CD4-positive, alpha-beta T cell treated with Interleukin-15 for 1 hour (primary cell): ENCODE measurements around the gene SDK1.

Experiments
- DNase-seq: peaks from one replicate; pipeline ENCODE4 v3.0.0-alpha.2; 2020

Gene SDK1

DNA sequence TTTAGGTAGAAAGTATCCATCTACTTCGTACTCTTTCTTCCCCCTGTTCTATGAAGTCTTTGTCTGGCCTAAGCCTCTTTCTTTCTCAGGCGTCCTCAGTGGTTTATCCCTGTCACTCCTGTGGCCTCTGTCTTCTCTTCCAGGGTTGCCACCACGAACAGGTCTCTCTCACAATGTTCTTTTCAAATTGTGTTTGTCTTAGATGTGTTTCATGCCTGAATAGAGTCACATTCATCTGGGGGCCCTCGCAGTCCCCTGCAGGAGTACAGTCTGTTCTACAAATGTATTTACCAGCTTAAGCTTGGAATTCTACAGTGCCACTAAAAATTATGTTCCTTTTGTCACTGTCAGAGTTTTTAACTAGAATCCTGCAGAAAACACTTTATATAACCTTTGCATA, 700.7 kb downstream of the SDK1 start:
- DNase-seq: no peak

- no peak for DNase-seq
Observed at GRCh38 chr7:4003503-4003902, 702.5 kb downstream of the SDK1 start.

- DNase-seq: no peak
Observed at GRCh38 chr7:4006687-4007086, 705.6 kb downstream of the SDK1 start.

- DNase-seq: no peak
Observed at GRCh38 chr7:4009211-4010060, 708.4 kb downstream of the SDK1 start.

DNA sequence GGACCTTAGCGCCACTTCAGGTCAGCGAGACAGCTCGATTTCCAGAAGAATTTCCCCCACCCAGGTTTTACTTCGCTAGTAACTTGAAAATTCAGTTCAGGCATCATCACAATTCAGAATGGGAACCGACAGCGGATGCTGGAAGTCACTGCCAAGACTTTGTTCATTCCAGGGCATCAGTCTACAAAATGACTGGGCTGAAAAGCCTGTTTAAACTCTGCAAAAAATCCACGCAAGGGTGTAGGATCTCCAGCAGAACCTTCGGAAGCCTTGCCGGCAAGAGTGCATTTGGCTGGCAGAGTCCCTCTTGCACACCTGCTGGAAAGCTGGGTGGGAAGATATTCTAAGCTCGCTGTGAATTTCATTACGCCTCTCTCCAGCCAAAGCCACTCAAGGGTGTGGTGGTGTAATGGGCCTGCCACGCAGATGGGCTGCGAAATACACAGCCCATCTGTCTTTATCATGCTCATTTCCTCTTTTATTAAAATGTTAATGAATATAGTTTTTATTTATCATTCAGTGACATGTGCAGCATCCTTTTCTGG, 709.1 kb downstream of the SDK1 start:
- DNase-seq: no peak

GRCh38 chr7:4010923-4011656, 710.0 kb downstream of the SDK1 start:
- no peak for DNase-seq

DNA sequence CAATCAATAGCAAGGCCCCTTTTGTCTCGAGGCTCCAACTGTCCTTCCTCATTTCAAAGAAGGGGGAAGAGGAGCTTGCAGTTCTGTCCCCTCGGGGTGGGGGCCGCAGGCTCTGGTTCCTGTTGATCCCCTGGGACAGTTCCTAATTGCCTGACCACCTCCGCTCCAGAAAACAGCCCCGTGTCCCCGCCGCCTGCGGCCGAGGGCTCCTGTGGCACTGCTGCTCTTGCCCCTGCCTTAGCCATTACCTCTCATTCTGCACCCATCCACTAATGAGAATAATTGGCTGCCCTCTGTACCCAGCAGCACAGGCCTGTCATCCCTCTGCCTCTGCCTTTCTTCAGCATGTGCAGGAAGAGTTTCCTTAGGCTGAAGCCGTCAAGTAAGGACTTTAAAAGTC, 712.7 kb downstream of the SDK1 start:
- DNase-seq: no peak

DNA sequence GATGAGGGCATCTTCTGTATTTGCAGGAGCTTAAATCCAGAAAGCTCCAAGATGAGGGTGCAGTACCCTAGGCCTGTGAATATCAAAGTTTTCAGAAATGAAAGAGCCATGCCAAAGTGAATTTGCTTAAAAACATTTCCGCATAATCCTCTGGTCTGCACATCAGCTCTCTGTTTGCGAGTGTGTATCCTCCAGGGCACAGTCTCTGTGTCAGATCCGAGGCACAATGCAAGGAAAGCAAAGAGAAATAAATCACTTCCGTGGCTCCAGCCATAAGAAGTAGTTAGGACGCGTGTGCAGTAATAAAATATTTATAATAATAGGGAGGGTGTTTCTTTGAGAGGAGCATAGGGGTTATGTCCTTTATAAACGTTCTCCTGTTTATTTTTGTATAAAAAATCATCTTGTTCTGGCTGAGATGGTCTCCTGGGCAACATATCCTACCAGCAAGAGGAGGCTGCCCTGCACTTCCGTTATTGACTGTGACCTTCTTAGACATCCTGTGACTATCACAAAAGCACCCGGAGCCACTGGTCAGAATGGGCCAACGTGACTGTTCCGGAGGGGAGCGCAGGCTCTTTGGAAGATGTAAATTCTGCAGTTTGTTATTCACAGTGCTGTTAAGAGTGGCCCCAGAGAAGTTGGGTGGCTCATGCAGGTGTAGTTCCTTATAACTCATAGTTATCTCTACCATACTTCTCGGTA, 713.4 kb downstream of the SDK1 start:
- DNase-seq: no peak

- DNase-seq: no peak
Observed at GRCh38 chr7:4015371-4015770, 714.3 kb downstream of the SDK1 start.

GRCh38 chr7:4015996-4016395, 714.9 kb downstream of the SDK1 start:
- DNase-seq: no peak

DNA sequence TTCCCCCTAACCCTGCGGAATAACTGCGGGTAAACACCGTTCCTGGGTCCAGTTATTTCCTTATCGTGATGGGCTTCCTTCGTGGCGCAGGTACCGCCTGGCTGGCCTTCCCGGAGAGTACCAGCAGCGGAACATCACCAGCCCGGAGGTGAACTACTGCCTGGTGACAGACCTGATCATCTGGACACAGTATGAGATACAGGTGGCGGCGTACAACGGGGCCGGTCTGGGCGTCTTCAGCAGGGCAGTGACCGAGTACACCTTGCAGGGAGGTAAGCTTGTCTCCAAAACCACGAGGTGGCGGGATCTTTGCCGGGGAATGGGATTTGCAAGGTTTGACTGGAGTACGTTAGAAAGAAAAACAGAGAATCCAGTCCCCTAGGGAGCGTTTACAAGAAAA, 716.0 kb downstream of the SDK1 start:
- DNase-seq: no peak

DNA sequence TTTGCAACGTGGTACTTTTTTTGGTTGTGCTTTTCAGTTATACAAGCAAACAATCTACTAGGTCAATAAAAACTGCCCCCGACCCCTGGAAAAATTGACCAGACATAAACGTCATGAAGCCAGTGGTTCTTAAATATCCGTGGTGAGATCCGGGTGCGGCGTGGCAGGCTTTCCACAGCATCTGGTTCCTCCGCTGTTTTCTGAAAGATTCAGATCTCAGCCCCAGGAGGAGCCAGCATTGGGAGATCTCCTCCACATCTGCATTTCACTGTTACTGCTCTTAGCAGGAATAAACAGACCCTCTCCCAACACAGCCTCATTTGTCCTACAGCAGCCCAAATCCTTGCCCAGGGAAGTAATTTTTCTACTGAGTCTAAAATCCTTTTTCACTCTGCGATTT, 716.7 kb downstream of the SDK1 start:
- no peak for DNase-seq

DNA sequence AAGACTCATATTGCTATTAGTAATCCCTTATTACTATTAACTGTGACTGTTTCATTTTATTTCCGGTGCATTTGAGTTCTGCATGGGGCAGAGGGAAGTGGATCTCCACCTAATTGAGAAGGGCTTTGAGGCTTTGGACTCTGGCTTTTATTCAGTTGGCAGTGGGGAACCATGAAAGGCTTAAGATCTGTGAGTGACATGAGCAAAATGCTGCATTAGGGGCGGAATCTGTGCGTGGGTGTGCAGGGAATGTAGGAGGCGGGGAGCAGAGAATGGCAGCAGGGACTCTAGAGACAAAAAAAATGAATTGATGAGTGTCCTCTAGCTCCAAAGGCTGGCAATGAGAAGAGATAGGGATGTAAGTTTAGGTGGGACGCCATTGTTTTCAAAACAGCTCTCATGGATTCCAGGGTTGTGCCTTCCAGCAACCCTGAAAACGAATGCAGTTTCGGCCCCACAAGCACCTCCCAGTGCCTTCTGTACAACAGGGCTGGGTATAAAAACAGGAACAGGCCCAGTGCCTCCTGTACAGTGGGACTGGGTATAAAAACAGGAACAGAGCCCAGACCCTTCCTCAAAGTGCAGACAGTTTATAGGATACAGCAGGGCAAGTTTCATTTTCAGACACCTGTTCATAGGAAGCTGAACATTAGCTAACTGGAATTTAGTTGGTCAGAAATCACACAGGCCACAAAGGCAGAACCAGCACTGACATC, 717.7 kb downstream of the SDK1 start:
- DNase-seq: no peak

DNA sequence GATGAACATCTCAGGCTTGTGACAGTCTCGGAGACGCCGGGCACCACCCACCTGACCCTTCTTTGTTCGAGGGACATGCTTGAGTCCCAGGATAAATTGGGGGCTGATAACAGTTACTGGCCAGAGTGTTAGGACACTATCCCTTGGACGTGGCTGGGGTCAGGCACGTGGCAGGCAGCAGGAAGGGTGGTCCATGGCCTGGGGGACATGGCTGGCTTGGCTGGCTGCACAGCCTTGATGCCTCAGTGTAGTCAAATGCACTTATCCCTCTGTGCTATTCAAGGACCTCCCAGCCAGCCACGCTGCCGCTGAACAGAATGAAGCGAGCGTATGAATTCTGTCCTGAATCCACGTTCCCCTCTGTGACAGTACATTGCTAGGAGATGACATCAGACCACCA, 719.0 kb downstream of the SDK1 start:
- DNase-seq: no peak

DNA sequence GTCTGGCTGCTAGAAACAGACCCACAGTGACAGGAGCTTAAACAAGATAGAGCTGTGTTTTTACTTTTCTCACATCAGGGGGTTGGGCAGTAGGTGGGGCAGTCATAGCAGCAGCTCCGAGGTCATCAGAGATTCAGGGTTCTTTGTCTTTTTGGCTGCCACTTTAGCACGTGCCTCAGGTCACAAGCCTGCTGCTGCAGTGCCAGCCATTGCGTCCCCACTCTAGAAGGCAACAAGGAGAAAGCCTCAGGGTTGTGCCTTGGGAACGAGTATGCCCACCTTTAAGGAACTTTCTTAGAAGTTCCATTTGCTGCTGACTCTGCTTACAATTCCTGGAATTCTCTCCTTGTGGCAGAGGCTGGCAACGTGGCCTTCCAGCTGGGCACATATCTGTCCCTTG, 720.4 kb downstream of the SDK1 start:
- no peak for DNase-seq

DNA sequence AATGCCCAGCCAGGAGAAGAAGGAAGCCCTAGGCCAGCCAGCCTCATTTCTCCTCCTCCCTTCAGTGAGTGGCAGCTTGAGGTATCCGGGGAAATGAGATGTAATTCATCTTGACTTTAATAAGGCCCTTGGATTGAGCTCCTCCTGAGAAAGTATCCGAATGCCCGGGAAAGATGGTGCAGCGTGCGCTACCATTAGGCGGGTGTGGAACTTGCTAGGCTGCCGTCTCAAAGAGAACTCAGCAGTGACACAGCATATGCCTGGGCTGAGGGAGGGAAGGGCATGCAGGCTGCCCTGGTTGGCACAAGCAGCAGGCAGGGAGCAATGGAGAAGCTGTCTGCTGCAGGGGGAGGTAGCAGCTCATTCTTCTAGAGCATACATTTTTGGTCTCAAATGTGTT, 721.2 kb downstream of the SDK1 start:
- no peak for DNase-seq

GRCh38 chr7:4023502-4023901, 722.5 kb downstream of the SDK1 start:
- DNase-seq: no peak

DNA sequence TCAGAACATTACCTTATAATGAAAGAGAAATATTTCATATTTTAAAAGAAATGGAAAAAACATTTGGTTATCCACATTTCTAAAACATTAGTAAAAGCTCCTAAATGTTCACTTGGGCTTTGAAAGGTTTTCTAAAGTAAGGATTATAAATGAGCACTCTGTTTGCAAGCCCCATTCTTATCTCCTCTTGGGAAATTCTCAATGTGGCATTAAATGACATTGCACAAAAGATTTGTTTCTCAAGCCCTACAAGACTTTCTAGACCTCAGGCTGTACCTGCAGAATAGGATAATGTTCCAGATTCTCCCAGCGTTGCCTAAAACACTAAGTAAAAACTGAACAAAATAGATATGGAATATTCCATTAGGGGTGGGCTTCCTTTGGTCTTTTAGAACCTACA, 723.1 kb downstream of the SDK1 start:
- no peak for DNase-seq

DNA sequence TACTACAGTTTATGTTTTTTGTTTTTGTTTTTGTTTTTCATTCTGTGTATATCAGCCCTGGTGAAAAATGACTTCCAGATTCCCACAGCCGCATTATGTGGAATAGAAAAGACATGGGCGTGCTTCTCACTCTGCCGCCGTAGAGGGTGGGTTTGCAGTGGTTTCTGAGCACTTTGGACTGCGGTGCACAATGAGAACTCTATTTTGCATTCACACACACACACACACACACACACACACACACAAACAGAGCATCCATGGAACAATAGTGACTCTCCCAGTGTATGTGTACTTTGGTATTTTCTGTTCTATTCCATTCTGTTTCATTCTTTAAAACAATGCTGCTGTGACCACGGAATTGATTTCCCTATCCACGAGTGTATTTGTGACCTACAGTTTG, 723.8 kb downstream of the SDK1 start:
- no peak for DNase-seq

- DNase-seq: no peak
Observed at GRCh38 chr7:4025210-4025609, 724.2 kb downstream of the SDK1 start.

DNA sequence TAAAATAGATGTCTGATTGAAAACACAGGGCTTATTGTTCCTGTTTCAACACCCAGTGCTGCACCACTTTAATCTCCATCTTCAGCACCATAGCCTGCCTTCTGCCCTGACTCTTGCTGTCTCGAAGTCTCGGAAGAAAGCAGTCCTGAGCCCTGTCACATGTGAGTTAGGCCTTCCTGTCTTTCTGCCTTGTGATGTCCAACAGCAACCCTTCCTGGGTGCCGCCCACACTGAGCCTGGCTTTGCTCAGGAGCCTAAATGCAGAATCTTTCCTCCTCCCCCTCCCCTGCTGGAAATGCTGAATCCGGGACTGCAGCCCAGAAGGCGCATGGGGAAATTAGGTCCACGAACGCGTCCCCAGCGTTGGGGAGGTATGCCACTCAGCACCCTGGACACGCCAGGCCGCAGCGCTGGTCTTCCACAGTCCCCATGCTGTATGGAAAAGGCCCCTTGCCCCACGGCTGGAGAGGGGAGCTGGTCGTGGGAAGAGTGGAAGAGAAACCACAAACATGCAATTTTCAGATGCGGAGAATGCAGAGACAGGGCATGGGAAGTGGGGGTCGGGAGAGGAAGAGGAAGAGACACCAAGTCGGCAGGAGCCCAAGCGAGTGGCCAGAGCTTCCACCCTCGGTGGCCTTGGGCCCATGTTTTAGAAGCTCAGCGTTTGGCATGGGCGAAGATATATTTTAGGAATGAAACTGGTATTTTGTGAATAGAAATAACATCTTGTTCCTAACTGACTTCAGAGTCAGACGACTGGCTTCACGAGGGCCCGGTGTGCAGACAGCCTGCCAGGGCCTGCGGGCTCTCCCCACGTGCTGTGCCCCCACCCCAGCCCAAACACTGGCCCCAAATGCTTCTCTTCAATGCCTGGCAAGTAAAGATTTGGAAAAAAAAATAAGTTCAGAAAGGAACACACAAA, 724.9 kb downstream of the SDK1 start:
- no peak for DNase-seq
